ENCODE measurements around the gene AGBL3.

The AGBL3 gene

DNA sequence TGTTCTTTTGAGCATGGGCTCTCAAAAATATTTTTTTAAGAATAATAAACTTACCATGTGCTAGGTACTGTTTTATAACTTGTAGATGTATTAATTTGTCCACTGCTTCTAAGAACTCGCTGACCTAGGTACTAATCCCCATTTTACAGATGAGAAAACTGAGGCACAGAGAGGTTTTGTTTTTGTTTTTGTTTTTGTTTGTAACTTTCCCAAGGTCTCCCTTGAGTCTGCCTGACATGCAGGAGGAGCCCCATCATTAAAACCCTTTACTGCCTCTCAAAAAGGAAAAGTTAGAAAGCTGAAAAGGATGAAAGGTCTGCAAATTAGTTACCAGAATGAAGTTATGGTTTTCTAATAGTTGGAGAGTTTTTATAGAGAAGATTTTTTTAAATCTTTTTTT is 38.5 kb upstream of the AGBL3 start:
- no peak overlapping the region for H2BK120ac ChIP-seq (ENCODE audit: insufficient read depth, low read length, poor library complexity)
- H3K23ac ChIP-seq (ENCODE audit: low read length), result no peak overlapping the region
- no peaks in the 10 kb centered on the region for H3K27me3 ChIP-seq (ENCODE audit: insufficient read depth, low read length)
- H3K4me3 ChIP-seq (ENCODE audit: low read depth, low read length), result no peak overlapping the region
- H3K4me2 ChIP-seq (ENCODE audit: low read length), result no peak overlapping the region
- no peak overlapping the region for H4K91ac ChIP-seq (ENCODE audit: low read depth, low read length)
- H3K9me3 ChIP-seq (ENCODE audit: insufficient read depth, low read depth, low read length), result no peaks in the 10 kb centered on the region
- H3K14ac ChIP-seq (ENCODE audit: low read length), result no peak overlapping the region
- H3K9ac ChIP-seq (ENCODE audit: low read length), result no peak overlapping the region
- H3K36me3 ChIP-seq (ENCODE audit: control insufficient read depth in 1 of 2, insufficient read depth in 2 of 2, low read length in 2 of 2), result peaks cover 27 to 39% of the 10 kb centered on the region in 2 experiments
- WGBS (ENCODE audit: extremely low coverage, insufficient coverage, insufficient read length), result no CpG with 5 or more reads among the region's 1 CpG
- H2BK12ac ChIP-seq (ENCODE audit: low read length), result no peak overlapping the region
- no peak overlapping the region for H4K8ac ChIP-seq (ENCODE audit: low read depth, low read length)
- H3K4me1 ChIP-seq (ENCODE audit: control insufficient read depth in 1 of 2, insufficient read depth in 2 of 2, low read length in 2 of 2), result no peaks in the 10 kb centered on the region
- H2AFZ ChIP-seq (ENCODE audit: insufficient read depth, low read length, poor library complexity), result no peak overlapping the region
- no peak overlapping the region for H2BK5ac ChIP-seq (ENCODE audit: low read depth, low read length, poor library complexity)
- H3K4ac ChIP-seq (ENCODE audit: low read depth, low read length), result no peak overlapping the region
- no peak overlapping the region for H3K27ac ChIP-seq (ENCODE audit: low read depth, low read length)
- H3K18ac ChIP-seq (ENCODE audit: low read length), result no peak overlapping the region
- no peaks in the 10 kb centered on the region for H3K79me2 ChIP-seq (ENCODE audit: control insufficient read depth, insufficient read depth, low read length, poor library complexity)
- H4K12ac ChIP-seq (ENCODE audit: low read depth, low read length), result no peak overlapping the region
- no peak for DNase-seq
- H2AK5ac ChIP-seq (ENCODE audit: low read length), result no peak overlapping the region
- H3K79me1 ChIP-seq (ENCODE audit: low read length), result no peaks in the 10 kb centered on the region

DNA sequence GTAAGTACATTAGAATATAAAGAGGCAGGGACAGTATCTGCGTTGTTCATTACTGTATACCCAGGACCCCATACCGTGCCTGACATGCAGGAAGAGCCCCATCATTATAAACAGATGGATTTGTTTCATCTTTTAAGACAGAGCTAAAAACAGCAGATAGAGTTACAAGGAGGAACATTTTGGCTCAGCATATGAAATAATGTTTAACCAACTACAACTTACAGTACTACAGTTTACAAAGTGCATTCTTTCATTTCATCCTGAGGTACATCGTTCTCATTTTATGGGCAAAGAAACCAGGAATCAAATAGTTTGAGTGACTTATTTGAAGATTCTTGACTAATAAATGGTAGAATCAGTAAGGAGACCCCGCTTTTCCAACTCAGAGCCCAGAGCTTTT is 38.1 kb upstream of the AGBL3 start:
- H3K79me1 ChIP-seq (ENCODE audit: low read length), result no peaks in the 10 kb centered on the region
- no peak overlapping the region for H3K4ac ChIP-seq (ENCODE audit: low read depth, low read length)
- H2AFZ ChIP-seq (ENCODE audit: insufficient read depth, low read length, poor library complexity), result no peak overlapping the region
- no peak overlapping the region for H3K14ac ChIP-seq (ENCODE audit: low read length)
- DNase-seq, result no peak
- H2BK5ac ChIP-seq (ENCODE audit: low read depth, low read length, poor library complexity), result no peak overlapping the region
- H4K12ac ChIP-seq (ENCODE audit: low read depth, low read length), result no peak overlapping the region
- WGBS (ENCODE audit: extremely low coverage, insufficient coverage, insufficient read length), result no CpG with 5 or more reads among the region's 4 CpGs
- no peak overlapping the region for H3K23ac ChIP-seq (ENCODE audit: low read length)
- no peak overlapping the region for H2AK5ac ChIP-seq (ENCODE audit: low read length)
- H3K79me2 ChIP-seq (ENCODE audit: control insufficient read depth, insufficient read depth, low read length, poor library complexity), result no peaks in the 10 kb centered on the region
- H3K9ac ChIP-seq (ENCODE audit: low read length), result no peak overlapping the region
- H3K27ac ChIP-seq (ENCODE audit: low read depth, low read length), result no peak overlapping the region
- no peak overlapping the region for H4K91ac ChIP-seq (ENCODE audit: low read depth, low read length)
- no peak overlapping the region for H3K4me2 ChIP-seq (ENCODE audit: low read length)
- H3K18ac ChIP-seq (ENCODE audit: low read length), result no peak overlapping the region
- no peak overlapping the region for H2BK12ac ChIP-seq (ENCODE audit: low read length)
- no peak overlapping the region for H3K4me3 ChIP-seq (ENCODE audit: low read depth, low read length)
- H3K36me3 ChIP-seq (ENCODE audit: control insufficient read depth in 1 of 2, insufficient read depth in 2 of 2, low read length in 2 of 2), result peaks cover 30 to 43% of the 10 kb centered on the region in 2 experiments
- H2BK120ac ChIP-seq (ENCODE audit: insufficient read depth, low read length, poor library complexity), result no peak overlapping the region
- H3K4me1 ChIP-seq (ENCODE audit: control insufficient read depth in 1 of 2, insufficient read depth in 2 of 2, low read length in 2 of 2), result no peaks in the 10 kb centered on the region
- no peaks in the 10 kb centered on the region for H3K9me3 ChIP-seq (ENCODE audit: insufficient read depth, low read depth, low read length)
- no peak overlapping the region for H4K8ac ChIP-seq (ENCODE audit: low read depth, low read length)
- H3K27me3 ChIP-seq (ENCODE audit: insufficient read depth, low read length), result no peaks in the 10 kb centered on the region

DNA sequence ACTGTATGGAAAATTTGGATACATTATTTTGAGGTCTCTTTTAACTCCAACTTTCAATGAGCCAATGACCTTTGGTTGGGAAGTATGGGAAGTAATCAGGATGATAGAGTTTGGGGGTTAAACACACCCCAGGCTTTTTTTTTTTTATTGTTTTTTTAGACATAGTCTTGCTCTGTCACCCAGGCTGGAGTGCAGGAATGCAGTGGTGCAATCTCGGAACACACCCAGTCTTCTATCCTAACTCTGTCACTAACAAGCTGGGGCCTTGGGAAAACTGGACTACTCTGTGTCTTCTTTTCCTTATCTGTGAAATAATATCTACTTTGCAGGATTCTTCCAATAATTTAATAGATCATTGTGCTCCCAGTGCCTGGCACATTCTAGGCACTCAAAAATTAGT is 37.6 kb upstream of the AGBL3 start:
- no peaks in the 10 kb centered on the region for H3K79me1 ChIP-seq (ENCODE audit: low read length)
- no CpG with 5 or more reads among the region's 1 CpG for WGBS (ENCODE audit: extremely low coverage, insufficient coverage, insufficient read length)
- no peak overlapping the region for H4K8ac ChIP-seq (ENCODE audit: low read depth, low read length)
- H3K4ac ChIP-seq (ENCODE audit: low read depth, low read length), result no peak overlapping the region
- no peak overlapping the region for H3K14ac ChIP-seq (ENCODE audit: low read length)
- peak; percentile 43 to 57 for DNase-seq
- H2BK12ac ChIP-seq (ENCODE audit: low read length), result no peak overlapping the region
- no peak overlapping the region for H2BK120ac ChIP-seq (ENCODE audit: insufficient read depth, low read length, poor library complexity)
- H3K4me2 ChIP-seq (ENCODE audit: low read length), result no peak overlapping the region
- no peaks in the 10 kb centered on the region for H3K4me1 ChIP-seq (ENCODE audit: control insufficient read depth in 1 of 2, insufficient read depth in 2 of 2, low read length in 2 of 2)
- H4K91ac ChIP-seq (ENCODE audit: low read depth, low read length), result no peak overlapping the region
- no peaks in the 10 kb centered on the region for H3K9me3 ChIP-seq (ENCODE audit: insufficient read depth, low read depth, low read length)
- no peak overlapping the region for H3K23ac ChIP-seq (ENCODE audit: low read length)
- no peaks in the 10 kb centered on the region for H3K27me3 ChIP-seq (ENCODE audit: insufficient read depth, low read length)
- no peak overlapping the region for H2AK5ac ChIP-seq (ENCODE audit: low read length)
- H3K27ac ChIP-seq (ENCODE audit: low read depth, low read length), result no peak overlapping the region
- peaks cover 32 to 44% of the 10 kb centered on the region in 2 experiments for H3K36me3 ChIP-seq (ENCODE audit: control insufficient read depth in 1 of 2, insufficient read depth in 2 of 2, low read length in 2 of 2)
- H4K12ac ChIP-seq (ENCODE audit: low read depth, low read length), result no peak overlapping the region
- no peak overlapping the region for H3K18ac ChIP-seq (ENCODE audit: low read length)
- H3K79me2 ChIP-seq (ENCODE audit: control insufficient read depth, insufficient read depth, low read length, poor library complexity), result no peaks in the 10 kb centered on the region
- no peak overlapping the region for H3K9ac ChIP-seq (ENCODE audit: low read length)
- H2BK5ac ChIP-seq (ENCODE audit: low read depth, low read length, poor library complexity), result no peak overlapping the region
- no peak overlapping the region for H3K4me3 ChIP-seq (ENCODE audit: low read depth, low read length)
- H2AFZ ChIP-seq (ENCODE audit: insufficient read depth, low read length, poor library complexity), result no peak overlapping the region

DNA sequence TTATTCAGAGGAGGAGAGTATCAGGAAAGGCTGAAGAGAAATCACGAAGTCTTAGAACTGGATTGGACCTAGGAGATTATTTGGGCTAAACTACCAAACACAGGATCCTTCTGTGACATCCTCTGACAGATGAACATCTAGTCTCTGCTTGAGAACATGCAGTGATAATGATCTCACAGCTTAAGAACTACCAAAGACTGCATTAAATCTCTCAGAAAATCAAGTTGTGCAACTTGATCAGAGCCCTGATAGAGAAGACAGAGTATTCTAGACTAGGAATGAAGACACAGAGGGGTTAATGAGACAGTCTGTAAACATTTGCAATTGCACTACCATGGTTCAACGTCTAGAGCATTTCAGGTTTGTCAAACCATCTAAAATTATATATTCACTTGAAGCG is 37.1 kb upstream of the AGBL3 start:
- Histone ChIP-seq H2AFZ (ENCODE audit: insufficient read depth, low read length, poor library complexity) (no peak overlapping the region), H3K18ac (ENCODE audit: low read length) (no peak overlapping the region), H3K4me1 (ENCODE audit: control insufficient read depth in 1 of 2, insufficient read depth in 2 of 2, low read length in 2 of 2) (no peaks in the 10 kb centered on the region), H3K79me2 (ENCODE audit: control insufficient read depth, insufficient read depth, low read length, poor library complexity) (no peaks in the 10 kb centered on the region), H2BK120ac (ENCODE audit: insufficient read depth, low read length, poor library complexity) (no peak overlapping the region), H3K27ac (ENCODE audit: low read depth, low read length) (no peak overlapping the region), H3K4me2 (ENCODE audit: low read length) (no peak overlapping the region), H3K27me3 (ENCODE audit: insufficient read depth, low read length) (no peaks in the 10 kb centered on the region), H3K4ac (ENCODE audit: low read depth, low read length) (no peak overlapping the region), H3K23ac (ENCODE audit: low read length) (no peak overlapping the region), H2AK5ac (ENCODE audit: low read length) (no peak overlapping the region), H4K12ac (ENCODE audit: low read depth, low read length) (no peak overlapping the region), H3K9ac (ENCODE audit: low read length) (no peak overlapping the region), H3K4me3 (ENCODE audit: low read depth, low read length) (no peak overlapping the region), H3K14ac (ENCODE audit: low read length) (no peak overlapping the region), H4K91ac (ENCODE audit: low read depth, low read length) (no peak overlapping the region), H4K8ac (ENCODE audit: low read depth, low read length) (no peak overlapping the region), H3K9me3 (ENCODE audit: insufficient read depth, low read depth, low read length) (no peaks in the 10 kb centered on the region), H3K36me3 (ENCODE audit: control insufficient read depth in 1 of 2, insufficient read depth in 2 of 2, low read length in 2 of 2) (peaks cover 32 to 41% of the 10 kb centered on the region in 2 experiments), H3K79me1 (ENCODE audit: low read length) (no peaks in the 10 kb centered on the region), H2BK5ac (ENCODE audit: low read depth, low read length, poor library complexity) (no peak overlapping the region), H2BK12ac (ENCODE audit: low read length) (no peak overlapping the region)
- peak in 1 of 2 donors; percentile 56 for DNase-seq
- no CpG with 5 or more reads among the region's 3 CpGs for WGBS (ENCODE audit: extremely low coverage, insufficient coverage, insufficient read length)
